ENCODE results near the gene UBE2J2. TPM values are rescaled to one million over a fixed set of nuclear protein-coding genes. Genes with fewer than 3 reads are reported as not detected.

Gene UBE2J2
- polyA plus RNA-seq, 1 donor from 2014 or later: 79.7 TPM

DNA sequence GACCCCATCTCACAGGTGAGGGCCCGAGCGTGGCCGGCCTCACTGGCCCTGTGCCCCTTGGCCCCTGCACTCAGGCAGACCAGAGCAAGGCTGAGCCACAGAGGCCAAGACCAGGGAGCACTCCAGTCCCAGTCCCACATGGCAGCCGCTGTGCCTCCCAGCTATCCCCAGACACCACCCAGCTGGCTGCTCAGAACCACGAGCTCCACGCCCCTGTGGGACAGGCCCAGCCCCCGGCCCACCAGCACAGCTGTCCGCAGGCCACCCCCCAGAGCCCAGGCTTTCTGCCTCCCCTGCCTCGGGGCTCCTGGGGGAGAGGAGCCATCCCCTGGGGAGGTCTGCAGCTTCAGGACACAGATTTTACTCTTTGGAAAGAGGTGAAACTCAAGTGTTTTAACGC, 18.0 kb downstream of the UBE2J2 start:
- Histone ChIP-seq H3K4me3 (ENCODE audit: low read length) (no peak overlapping the region), H3K9ac (ENCODE audit: low read length) (no peak overlapping the region), H3K27ac (ENCODE audit: low read length) (no peak overlapping the region), H3K9me3 (ENCODE audit: low read length) (no peaks in the 10 kb centered on the region), H3K4me2 (ENCODE audit: low read length) (no peak overlapping the region), H3K79me2 (replicated peaks; ENCODE audit: insufficient read depth, low read length) (no peaks in the 10 kb centered on the region), H3K27me3 (ENCODE audit: insufficient read depth, low read depth, low read length) (no peaks in the 10 kb centered on the region), H4K20me1 (ENCODE audit: insufficient read depth) (no peaks in the 10 kb centered on the region), H2AFZ (ENCODE audit: low read depth, low read length) (no peak overlapping the region), H3K9me2 (ENCODE audit: insufficient read depth, low read length) (no peaks in the 10 kb centered on the region), H3K36me3 (ENCODE audit: insufficient read depth, low read length) (no peaks in the 10 kb centered on the region), H3F3A (ENCODE audit: insufficient read depth, low read length, poor library complexity, severe bottlenecking) (no peaks in the 10 kb centered on the region)
- no peak for TF ChIP-seq SMC3 (conservative IDR thresholded peaks at IDR 0.05; ENCODE audit: poor library complexity)
- no peak for TF ChIP-seq REST (IDR thresholded peaks at IDR 0.05; ENCODE audit: borderline replicate concordance)
- no peak for TF ChIP-seq CTCF (IDR thresholded peaks at IDR 0.05; ENCODE audit: poor library complexity, severe bottlenecking)
- TF ChIP-seq MXI1 (conservative IDR thresholded peaks at IDR 0.05; ENCODE audit: poor library complexity, severe bottlenecking): no peak
- TF ChIP-seq RAD21 (conservative IDR thresholded peaks at IDR 0.05): no peak
- TF ChIP-seq EP300 (conservative IDR thresholded peaks at IDR 0.05; ENCODE audit: poor library complexity, severe bottlenecking): no peak
- TF ChIP-seq TAF1 (IDR thresholded peaks at IDR 0.05; ENCODE audit: low read depth): no peak
- no peak for TF ChIP-seq EZH2 (IDR thresholded peaks at IDR 0.05; ENCODE audit: borderline replicate concordance, insufficient read depth, low read length, poor library complexity, severe bottlenecking)
- TF ChIP-seq POLR2AphosphoS5 (IDR thresholded peaks at IDR 0.05): no peak

DNA sequence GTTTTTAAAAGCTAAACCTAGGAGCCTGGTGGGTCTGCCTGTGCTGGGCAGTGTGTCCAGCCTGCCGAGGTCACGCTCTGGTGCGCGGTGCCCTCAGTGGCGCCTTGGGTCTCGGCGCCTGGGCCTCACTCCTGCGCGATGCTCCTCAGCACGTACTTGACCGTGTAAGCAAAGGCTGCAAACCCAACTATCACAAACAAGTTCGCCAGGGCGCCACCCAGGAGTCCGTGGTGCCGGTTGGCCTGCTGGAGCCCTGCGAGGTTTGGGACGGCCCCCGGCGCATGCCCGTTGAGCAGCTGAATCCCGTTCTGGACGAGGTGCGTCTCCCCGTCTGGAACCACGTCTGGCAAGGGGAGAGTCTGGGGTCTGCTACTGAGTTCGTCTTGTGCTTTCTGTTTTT, 18.6 kb downstream of the UBE2J2 start:
- H3K9me3 ChIP-seq (ENCODE audit: low read length): no peaks in the 10 kb centered on the region
- no peak overlapping the region for H3K9ac ChIP-seq (ENCODE audit: low read length)
- H3F3A ChIP-seq (ENCODE audit: insufficient read depth, low read length, poor library complexity, severe bottlenecking): no peaks in the 10 kb centered on the region
- H3K4me2 ChIP-seq (ENCODE audit: low read length): no peak overlapping the region
- no peaks in the 10 kb centered on the region for H3K36me3 ChIP-seq (ENCODE audit: insufficient read depth, low read length)
- no peaks in the 10 kb centered on the region for H3K79me2 ChIP-seq (replicated peaks; ENCODE audit: insufficient read depth, low read length)
- H4K20me1 ChIP-seq (ENCODE audit: insufficient read depth): no peaks in the 10 kb centered on the region
- no peak overlapping the region for H3K4me3 ChIP-seq (ENCODE audit: low read length)
- no peak overlapping the region for H2AFZ ChIP-seq (ENCODE audit: low read depth, low read length)
- no peak overlapping the region for H3K27ac ChIP-seq (ENCODE audit: low read length)
- TF ChIP-seq EZH2 (IDR thresholded peaks at IDR 0.05; ENCODE audit: borderline replicate concordance, insufficient read depth, low read length, poor library complexity, severe bottlenecking): no peak
- H3K27me3 ChIP-seq (ENCODE audit: insufficient read depth, low read depth, low read length): no peaks in the 10 kb centered on the region
- no peaks in the 10 kb centered on the region for H3K9me2 ChIP-seq (ENCODE audit: insufficient read depth, low read length)

- no peak overlapping the region for H2AFZ ChIP-seq (ENCODE audit: low read depth, low read length)
- no peaks in the 10 kb centered on the region for H3F3A ChIP-seq (ENCODE audit: insufficient read depth, low read length, poor library complexity, severe bottlenecking)
- H3K27ac ChIP-seq (ENCODE audit: low read length): no peak overlapping the region
- H3K9me2 ChIP-seq (ENCODE audit: insufficient read depth, low read length): no peaks in the 10 kb centered on the region
- no peak overlapping the region for H3K4me2 ChIP-seq (ENCODE audit: low read length)
- H3K9ac ChIP-seq (ENCODE audit: low read length): no peak overlapping the region
- no peaks in the 10 kb centered on the region for H3K36me3 ChIP-seq (ENCODE audit: insufficient read depth, low read length)
- H3K4me3 ChIP-seq (ENCODE audit: low read length): no peak overlapping the region
- H3K27me3 ChIP-seq (ENCODE audit: insufficient read depth, low read depth, low read length): no peaks in the 10 kb centered on the region
- H3K79me2 ChIP-seq (replicated peaks; ENCODE audit: insufficient read depth, low read length): no peaks in the 10 kb centered on the region
- H3K9me3 ChIP-seq (ENCODE audit: low read length): no peaks in the 10 kb centered on the region
- no peaks in the 10 kb centered on the region for H4K20me1 ChIP-seq (ENCODE audit: insufficient read depth)
- no peak for TF ChIP-seq EZH2 (IDR thresholded peaks at IDR 0.05; ENCODE audit: borderline replicate concordance, insufficient read depth, low read length, poor library complexity, severe bottlenecking)
- no peak for TF ChIP-seq POLR2AphosphoS5 (IDR thresholded peaks at IDR 0.05)
- no peak for TF ChIP-seq EP300 (conservative IDR thresholded peaks at IDR 0.05; ENCODE audit: poor library complexity, severe bottlenecking)
- TF ChIP-seq RAD21 (conservative IDR thresholded peaks at IDR 0.05): no peak
- TF ChIP-seq REST (IDR thresholded peaks at IDR 0.05; ENCODE audit: borderline replicate concordance): no peak
- TF ChIP-seq SMC3 (conservative IDR thresholded peaks at IDR 0.05; ENCODE audit: poor library complexity): no peak
- no peak for TF ChIP-seq MXI1 (conservative IDR thresholded peaks at IDR 0.05; ENCODE audit: poor library complexity, severe bottlenecking)
- no peak for TF ChIP-seq CTCF (IDR thresholded peaks at IDR 0.05; ENCODE audit: poor library complexity, severe bottlenecking)
- TF ChIP-seq TAF1 (IDR thresholded peaks at IDR 0.05; ENCODE audit: low read depth): no peak
Observed at GRCh38 chr1:1254667-1254998, 19.0 kb downstream of the UBE2J2 start.

Measured in neural cell (in vitro differentiated cells).